Measurements from ENCODE around the gene CCDC190. TPM values are rescaled to one million over a fixed set of nuclear protein-coding genes. Genes with fewer than 3 reads are reported as not detected.

CCDC190 gene
- total and polyA plus RNA-seq, 2 of the 8 experiments (the other 6 are each of a cell fraction or from before 2014, with no cell fraction given) = not detected

- TF ChIP-seq RAD21 (IDR thresholded peaks at IDR 0.05 in 1 of 2, conservative IDR thresholded peaks at IDR 0.05 in 1 of 2; ENCODE audit: low read depth in 2 of 2, low read length in 2 of 2) (peak; percentile 8 to 34; a peak in 3 of 4 replicates), CBX5 (IDR thresholded peaks at IDR 0.05; ENCODE audit: low read depth, low read length) (no peak), PHF8 (conservative IDR thresholded peaks at IDR 0.05; ENCODE audit: low read depth, low read length) (no peak), FOSL1 (IDR thresholded peaks at IDR 0.05; ENCODE audit: insufficient read depth, low read depth, low read length) (no peak)
These were observed 13.0 kb upstream of the CCDC190 start (continued) for GRCh38 chr1:162873671-162874666.
